GM19025 (cell line): ENCODE measurements around the gene PRDM12.

Experiments
- ATAC-seq: cut with Tn5 transposase; IDR thresholded peaks from one replicate; pipeline ENCODE4 v1.9.1; 2021; ENCODE audit warnings: mild to moderate bottlenecking, low read depth, moderate library complexity; ENCODE audit not compliant: unreplicated experiment

The PRDM12 gene

DNA sequence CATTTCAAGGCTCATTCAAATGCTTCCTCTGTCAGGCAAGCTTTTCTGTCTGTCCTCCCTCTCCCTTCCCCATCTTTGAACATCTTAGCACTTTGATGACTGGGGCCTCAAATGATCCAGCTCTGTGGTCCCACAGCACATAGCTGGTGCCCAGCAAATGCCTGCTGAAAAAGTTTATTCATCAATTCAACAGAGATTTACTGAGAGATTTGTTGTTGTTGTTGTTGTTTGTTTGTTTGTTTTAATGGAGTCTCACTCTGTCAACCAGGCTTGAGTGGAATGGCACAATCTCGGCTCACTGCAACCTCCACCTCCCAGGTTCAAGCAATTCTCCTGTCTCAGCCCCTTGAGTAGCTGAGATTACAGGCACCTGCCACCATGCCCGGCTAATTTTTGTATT is 23.2 kb downstream of the PRDM12 start:
- ATAC-seq, result no peak

DNA sequence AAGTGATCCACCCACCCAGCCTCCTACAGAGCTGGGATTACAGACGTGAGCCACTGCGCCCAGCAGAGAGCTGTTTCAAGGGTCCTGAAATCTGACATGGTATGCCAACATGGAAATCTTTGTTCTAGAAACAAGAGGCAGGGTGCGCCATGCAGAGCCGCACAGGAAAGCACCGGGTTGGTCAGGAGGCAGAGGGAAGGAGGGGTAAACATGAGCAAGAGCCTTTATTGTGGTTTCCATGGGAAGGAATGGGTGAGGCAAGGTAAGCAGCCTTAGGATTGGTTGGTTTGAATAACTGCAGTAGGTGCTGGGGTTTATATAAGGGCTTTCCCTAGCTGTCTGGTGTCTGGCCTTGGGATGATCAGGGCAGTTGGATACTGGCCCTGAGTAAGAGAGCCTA is 23.7 kb downstream of the PRDM12 start:
- ATAC-seq, result no peak

DNA sequence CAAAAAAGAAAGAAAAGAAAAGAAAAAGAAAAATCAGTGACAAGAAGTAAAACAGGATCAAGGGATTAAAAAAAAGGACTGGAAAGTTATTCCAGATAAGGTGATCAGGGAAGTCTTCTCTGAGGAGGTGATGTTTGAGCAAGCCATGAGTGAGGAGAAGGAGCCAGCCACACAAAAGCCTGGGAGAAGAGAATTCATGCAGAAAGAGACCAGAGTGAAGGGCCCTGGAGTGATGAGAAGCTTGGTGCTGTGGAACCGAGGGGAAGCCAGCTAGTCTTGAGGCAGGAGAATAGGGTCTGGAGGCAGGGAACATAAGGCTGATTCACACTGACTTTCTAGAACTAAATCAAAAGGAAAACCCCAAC is 25.2 kb downstream of the PRDM12 start:
- ATAC-seq, result no peak

DNA sequence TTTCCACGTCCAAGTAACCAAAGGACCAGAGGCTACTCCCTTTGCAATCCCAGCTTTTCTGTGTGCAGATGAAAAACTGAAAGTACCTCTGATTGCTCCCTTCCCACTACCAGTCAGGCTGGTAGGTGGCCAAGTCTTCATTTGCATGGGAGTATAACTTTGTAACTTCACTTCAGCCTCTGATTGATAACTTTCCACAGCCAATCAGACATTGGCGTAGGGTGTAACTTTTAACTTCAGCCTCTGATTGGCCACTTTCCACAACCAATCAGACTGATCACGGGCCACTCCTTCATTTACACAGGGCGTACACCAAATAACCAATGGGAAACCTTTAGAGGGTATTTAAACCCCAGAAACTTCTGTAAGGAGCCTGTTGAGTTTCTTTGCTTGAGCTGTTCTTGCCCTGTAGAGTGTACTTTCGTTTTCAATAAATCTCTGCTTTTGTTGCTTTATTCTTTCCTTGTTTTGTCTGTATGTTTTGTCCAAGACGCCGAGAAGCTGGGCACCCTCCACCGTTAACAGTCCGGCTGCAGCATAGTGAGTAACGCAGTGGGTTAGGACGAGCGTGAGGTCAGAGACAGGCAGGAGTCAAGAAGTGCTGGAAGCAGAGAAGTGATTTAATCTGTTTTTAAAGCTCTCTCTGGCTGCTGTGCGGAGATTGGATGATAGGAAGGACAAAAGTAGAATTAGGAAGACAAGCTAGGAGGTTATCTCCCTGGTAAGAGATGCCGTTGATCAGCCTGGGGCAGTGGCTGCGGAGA is 25.7 kb downstream of the PRDM12 start:
- no peak for ATAC-seq

DNA sequence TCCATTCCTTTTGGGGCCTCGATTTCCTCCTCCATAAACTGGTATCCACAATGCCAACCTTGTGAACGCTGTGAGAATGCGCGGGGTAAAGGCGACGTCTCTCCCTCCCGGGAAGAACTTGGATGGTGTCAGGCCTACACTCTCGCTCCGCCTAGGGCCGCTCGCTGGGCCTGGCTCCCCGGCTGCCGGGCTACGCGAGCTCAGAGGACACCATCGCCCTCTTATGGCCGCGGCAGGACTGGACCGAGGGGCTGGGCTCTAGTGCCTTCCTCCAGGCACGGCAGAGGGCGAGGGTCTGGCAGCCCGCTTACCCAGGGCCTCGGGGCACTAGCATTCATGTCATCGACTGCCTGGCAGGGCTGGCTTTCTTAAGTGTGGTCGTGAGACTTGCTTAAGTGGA is 27.9 kb downstream of the PRDM12 start:
- no peak for ATAC-seq

DNA sequence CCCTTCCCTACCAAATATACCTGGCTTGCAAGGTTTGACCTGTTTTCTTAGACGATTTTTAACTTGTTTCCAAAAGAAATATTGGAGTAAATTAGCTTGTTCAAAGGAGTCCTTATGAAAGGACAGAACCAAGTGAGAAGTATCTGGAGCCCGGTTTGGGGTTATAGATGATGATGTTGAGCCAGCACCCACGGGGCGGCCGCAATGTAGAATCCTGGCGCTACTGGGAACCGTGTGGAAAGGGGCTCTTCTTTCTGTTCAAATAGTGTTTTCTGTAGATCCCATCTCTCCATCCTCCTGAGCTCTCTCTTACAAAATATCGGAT is 28.7 kb downstream of the PRDM12 start:
- no peak for ATAC-seq

DNA sequence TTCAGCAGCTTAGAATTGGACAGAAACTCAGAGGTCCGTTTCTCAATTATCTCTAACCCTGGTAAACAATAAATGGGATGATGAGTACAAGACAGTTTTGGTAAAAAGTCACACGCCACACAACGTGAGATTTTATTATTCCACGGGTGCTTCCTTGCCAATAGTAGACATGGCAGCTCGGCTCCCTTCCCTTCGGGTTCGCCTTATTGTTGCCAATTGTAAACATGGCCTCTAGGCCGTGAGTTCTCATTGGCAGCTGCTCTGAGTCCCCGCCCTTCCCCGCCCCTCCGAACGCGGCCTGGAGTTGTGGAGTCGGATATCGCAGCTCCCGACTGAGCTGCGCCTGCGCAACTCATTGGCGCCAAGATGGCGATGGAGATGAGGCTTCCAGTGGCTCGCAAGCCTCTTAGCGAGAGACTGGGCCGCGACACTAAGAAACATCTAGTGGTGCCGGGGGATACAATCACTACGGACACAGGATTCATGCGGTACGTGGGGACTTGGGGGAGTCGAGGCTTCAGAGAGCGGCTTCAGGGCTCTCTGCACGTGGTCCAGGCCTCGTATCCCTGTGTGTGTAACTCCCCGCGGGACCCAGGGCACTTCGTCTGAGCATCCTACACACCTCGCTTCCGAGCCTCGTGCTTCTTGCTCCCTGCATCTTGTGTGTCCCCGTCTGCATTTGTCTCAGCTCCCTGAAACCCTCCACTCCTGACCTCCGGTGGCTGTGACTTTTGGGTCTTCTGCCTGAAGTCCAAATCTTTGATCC is 29.2 kb downstream of the PRDM12 start, which contains the start of gene EXOSC2:
Gene EXOSC2 (plus strand): TSS at position 355 of the 766 bp plus-strand sequence. CDS start 12 bp downstream, at position 367.
- ATAC-seq, result peak; percentile 88

DNA sequence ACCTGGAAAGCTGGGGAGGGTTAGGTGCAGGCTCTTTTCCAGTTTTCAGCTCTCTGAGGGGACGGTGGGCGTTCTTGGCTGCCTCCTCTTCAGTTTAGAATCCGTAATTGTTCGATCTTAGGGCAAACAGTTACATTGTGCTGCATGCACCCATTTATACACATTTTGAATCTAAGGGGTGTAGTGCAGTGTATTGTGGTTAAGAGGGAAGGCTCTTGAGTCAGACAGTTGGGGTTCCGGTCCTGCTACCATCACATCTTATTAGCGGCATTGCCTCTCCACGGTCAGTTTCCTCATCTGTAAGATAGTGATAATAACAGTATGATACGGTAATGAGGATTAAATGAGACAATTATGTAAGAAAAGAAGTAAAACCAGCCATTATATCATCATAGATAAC is 29.8 kb downstream of the PRDM12 start:
- ATAC-seq, result no peak

DNA sequence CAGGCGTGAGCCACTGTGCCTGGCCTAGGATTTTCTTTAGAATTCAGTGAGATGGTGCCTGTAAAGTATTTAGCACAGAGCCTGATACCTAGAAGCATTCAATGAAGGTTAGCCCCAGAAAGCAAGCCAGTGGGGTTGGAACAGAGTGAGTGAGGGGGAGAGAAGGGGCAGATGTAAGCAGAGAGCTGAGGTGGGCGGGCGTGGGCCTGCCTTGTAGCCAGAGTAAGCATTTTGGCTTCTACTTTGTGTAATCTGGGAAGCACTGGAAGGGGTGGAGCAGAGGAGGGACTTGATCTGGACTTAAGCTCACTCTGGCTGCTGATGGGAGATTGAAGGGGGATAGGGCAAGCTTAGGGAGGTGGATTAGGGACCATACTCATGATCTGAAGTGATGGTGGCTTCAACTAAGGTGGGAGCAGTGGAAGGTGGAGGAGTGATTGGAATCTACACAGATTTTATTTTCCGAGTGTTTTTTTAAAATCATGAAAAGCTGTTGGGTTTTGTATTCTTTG is 31.8 kb downstream of the PRDM12 start:
- ATAC-seq, result no peak

DNA sequence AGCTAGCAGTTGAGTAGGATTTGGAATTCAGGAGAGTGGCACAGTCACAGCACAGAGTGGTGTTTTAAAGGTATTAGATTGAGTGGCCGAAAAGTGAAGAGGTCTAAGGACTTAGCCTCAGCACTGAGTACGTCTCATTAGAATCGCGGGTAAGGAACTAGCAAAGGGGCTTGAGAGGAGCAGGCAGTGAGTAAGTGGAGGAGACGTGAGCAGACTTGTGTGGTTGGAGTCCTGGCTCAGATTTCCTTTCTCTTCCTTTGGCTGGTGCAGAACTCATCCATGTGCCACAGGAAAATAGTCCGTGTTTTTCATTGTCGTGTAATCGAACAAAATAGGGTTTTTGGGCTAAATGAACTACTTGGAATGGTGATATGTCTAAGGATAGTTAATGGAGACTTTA is 32.6 kb downstream of the PRDM12 start:
- no peak for ATAC-seq

DNA sequence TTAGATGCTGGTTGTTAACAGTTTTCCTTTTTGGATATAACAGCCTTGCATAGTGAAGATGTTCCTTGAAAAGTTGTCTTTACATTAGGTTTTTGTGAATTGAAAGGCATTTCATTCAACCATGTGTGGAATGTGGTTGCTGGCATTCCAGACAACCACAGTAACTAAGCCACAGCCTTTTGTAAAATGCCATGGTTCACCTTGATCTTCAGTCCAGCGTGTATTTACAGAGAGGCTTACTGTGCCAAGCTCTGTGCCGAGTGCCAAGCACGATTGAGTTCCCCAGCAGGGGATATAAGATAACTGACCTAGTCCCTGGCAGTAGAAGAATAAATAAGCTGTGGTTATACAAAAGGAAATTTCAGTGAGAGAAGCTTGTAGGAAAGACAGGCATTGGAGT is 34.1 kb downstream of the PRDM12 start:
- ATAC-seq, result no peak

DNA sequence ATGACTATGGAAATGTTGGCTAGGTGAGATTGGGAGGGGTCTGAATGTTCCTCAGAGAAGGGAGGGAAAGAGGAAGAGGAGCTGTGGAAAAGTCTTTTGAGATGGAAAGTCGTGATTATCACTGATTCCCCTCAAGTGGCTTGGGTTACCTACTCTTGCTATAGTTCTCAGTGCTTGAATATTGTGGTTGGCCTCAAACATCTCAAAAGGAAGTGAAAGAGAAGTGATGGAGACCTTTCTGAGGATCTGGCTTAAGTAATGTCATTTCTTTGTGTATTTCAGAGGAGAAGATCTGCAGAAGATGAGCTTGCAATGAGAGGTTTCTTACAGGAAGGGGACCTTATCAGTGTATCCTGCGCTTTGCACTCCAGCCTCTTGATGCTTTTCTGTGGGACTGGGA is 34.7 kb downstream of the PRDM12 start:
- no peak for ATAC-seq

DNA sequence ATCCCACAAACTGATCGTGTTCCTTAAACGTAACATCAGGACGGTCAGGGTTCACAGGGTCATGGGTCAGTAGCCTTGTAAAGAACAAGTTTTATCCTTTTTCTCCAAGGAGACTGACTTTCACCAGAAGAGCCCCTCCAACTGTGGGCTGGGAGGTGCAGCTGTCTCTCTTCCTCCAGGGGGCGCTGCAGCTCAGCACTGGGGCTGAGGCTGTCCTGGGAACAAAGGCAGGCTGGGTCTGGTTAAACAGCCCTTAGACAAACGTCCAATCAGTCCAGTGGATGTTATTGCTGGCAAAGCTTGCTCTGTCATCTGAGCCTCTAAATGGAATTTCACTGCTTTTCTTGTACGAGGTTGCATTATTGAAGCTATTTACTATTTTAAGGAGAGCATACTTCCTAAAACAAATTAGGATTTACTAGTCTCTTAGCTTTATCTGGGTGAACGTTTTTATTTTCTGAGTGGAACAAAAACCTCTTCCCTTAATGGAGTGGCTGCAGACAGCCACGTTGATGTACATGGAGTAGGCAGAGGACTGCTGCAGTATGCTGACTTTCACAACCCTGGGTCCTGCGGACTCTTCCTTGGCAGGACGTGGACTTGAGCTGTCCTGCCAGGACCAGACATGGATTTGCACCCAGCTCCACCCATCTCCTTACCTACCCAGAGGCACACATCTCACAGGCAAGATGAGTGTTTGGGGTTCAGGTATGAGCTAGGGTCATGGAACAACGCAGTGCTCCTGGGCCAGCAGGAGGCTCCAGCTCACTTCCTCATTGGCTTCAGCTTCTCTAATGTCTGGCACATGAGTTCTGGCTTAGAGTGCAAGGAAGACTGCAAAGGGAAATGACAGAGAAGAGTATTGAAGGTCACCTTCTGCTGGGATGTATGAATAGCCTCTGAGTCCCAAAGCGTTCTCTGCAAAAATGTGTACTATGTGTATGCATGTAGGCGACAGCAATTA is 36.9 kb downstream of the PRDM12 start:
- ATAC-seq, result no peak

DNA sequence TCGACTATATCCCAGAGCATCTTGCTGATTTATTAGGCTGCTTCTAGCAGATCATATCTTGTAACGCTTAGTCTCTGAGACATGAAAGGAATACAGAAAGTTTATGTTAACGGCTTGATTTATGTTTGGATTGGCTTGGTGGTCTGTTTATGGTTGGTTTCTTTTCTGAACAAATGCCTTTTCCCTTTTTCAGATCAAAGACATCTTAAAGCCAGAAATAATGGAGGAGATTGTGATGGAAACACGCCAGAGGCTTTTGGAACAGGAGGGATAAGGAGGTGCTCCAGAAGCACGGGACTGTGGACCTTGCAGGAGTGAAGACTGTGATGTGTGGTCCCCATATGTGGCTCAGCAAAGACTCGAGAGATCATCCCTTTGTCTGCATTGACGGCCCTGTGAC is 39.1 kb downstream of the PRDM12 start:
- no peak for ATAC-seq

DNA sequence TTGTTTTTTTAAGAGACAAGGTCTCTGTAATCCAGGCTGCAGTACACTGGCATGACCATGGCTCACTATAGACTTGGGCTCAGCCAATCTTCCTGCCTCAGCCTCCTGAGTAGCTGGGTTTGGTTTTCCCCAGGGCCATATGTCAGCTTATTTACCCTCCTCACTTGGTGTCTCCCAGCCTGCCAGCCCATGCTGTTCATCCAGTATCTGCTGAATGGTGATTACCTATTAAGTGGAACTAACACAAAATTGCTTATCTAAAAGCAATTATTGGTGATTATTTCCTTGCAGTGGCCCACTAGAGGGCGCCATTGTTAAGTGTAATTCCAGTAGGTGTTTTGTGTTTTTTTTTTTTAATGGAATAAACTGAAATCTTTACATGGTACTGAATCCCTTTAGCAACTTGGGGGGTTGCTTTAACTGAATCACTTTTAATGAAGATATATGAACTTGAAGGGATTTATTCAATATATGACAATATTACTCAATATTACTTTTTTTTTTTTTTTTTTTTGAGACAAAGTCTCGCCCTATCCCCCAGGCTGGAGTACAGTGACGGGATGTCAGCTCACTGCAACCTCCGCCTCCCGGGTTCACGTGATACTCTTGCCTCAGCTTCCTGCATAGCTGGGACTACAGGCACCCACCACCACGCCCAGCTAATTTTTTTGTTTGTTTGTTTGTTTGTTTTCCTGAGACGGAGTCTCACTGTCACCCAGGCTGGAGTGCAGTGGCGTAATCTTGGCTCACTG is 43.0 kb downstream of the PRDM12 start:
- ATAC-seq, result no peak

DNA sequence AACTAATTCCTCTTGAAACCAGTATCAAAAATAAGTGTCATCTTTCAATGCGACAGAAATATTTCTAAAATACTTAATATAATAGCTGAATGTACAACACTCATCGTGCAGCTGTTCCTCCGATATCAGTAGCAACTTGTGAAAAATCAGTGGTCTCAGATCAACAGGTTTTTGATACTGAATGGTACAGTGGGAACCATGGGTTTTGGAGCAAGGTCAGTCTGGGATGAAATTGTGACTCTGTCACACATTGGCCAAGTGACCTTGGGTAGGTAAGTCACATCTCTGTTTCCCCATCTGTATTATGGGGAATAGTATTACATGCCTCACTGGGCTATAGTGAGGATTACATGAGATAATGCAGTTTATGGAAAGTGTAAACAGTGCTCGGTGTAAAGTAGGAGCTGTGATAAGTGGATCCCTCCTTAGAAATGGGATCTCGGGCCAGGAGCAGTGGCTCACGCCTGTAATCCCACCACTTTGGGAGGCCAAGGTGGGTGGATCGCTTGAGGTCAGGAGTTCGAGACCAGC is 46.5 kb downstream of the PRDM12 start:
- no peak for ATAC-seq

DNA sequence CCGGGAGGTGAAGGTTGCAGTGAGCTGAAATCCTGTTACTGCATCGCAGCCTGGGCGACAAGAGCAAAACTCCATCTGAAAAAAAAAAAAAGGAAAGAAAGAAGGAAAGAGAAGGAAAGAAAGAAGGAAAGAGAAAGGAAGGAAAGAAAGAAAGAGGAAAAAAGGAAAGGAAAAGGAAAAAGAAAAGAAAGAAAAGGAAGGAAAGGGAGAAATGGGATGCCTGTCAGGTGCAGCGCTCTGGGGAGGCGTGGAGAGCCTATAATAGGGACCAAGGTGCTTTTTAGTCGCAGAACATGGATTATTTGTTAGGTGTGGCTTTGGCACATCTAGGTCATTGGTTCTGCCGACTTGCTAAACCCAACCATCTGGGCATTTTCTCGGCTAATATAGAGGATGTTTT is 47.1 kb downstream of the PRDM12 start:
- ATAC-seq, result no peak

DNA sequence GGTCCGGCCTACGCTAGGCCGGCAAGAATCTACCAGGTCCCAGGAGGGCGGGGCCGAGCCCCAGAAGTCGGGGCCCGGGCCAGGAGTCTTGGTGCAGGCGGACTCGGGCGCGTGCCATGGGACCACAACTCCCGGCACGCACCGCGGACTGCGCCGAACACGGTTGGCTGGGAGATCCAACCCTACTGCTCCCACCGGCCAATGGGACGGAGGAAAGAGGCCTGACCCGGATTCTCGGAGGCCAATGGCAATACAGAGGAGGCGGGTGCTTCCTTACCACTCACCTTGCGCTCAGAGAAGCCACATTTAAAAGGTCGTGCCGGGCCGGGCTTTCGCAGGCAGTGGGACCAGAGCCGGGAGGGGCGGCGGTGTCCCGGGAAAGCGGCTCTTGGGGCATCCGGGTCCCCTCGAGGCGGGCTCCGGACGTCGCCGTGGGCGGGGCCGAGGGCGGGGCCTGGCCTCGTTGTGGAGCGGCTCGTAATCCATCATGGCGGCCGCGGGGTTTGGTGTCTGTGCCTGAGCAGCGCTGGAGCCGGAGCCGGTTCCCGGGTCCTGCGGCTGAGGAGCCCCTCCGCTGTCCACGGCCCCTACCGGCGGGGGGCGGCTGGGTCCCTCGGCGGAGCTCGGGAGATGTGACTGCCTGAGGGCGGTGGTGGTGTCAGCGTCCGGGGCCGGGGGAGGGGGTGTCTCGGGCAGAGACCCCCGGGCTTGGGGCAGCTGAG is 48.3 kb downstream of the PRDM12 start:
- peak; percentile 96 for ATAC-seq

DNA sequence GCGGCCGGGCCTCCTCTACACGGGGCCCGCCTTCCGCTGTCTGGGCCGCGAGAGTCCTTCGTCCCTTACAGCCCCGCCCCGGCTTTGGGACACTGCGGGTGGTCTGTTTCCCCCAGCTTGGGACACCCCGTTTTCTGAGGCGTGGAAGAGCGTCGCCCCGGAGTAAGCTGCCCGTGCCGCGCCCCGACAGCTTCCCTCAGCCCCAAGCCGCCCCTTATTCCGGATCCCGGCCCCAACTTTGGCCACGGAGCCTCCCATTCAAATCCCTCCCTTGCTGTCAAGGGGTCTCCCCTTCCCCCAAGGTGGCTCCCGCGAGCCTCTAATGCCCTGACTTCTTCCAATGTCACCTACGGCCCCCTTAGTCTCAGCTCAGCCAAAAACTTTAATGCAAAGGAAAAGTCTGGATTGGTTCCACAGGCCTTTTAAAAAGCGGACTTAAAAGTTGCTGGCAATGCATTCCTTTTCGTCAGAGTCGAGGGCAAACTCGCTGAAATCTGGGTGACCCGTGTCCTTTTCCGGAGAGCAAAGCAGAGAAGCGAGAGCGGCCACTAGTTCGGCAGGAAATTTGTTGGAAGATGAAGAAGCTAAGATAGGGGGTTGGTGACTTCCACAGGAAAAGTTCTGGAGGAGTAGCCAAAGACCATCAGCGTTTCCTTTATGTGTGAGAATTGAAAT is 49.0 kb downstream of the PRDM12 start:
- ATAC-seq, result no peak
